ENCODE data around the gene ATP11A. TPM values are rescaled to one million over a fixed set of nuclear protein-coding genes. Genes with fewer than 3 reads are reported as not detected.
A peak's percentile ranks its signal among the peaks of the same experiment; 100 is the strongest.

ATP11A gene
- total and polyA plus RNA-seq, 8 donors = 9.3 to 51.0 (median 30.5) TPM

DNA sequence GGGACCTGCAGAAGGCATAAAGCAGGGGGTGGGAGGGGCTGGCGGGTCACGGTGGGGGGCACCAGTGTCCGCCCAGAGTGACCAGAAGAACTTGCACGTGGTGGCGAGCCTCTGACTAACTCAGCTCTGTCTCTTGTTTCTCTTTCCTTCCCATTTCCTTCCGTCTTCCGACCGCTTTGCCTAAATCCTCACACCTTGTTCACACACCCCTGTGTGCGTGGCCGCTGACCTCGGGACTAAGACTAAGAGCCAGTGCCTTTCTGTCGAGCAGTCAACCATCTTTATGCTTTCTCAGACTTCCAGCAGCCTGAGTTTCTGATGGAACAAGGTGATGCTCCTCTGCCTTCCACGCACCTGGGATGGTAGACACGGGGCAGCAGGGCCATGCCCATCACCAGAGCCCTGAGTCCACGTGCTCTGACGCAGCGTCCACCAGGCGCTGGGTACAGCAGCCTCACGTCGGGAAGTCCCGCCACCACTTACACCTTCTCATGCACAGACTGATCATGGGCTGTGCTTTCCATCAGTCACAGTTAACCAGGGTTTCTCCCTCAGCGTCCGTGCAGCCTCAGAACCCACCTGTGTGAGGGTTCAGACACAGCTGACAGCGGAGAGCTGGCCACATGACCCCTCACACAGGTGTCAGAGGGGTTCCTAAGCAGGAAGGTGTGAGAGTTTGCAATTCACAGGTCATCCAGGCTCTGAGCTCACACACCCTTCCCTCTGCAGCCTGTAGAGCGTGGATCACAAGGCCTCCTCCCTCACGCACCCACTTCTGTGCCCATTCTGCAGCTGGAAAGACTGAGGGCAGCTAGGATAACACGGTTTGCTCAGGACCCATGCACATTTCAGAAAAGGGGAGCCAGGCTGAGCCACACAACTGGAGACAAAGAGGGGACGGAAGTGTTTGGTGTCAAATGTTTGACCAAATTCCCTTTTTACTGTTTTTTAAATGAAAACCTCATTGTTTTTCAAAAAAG, 188.4 kb downstream of the ATP11A start:
- peaks cover 0 to 7% (median 5%) of the 10 kb centered on the region in 3 donors for H3K36me3 ChIP-seq

GRCh38 chr13:112879283-112879833, 189.5 kb downstream of the ATP11A start:
- H3K27ac ChIP-seq = no peak overlapping the region
- H3K9me3 ChIP-seq = no peaks in the 10 kb centered on the region
- H3K4me1 ChIP-seq = no peaks in the 10 kb centered on the region
- 81 to 86% methylated on average over 20 of the region's 20 CpGs for WGBS, 2 donors
- DNase-seq (peak in 2 of 6 donors; percentile 28 to 53), FAIRE-seq (no peak), ATAC-seq (no peak)
- peaks cover 0 to 7% (median 5%) of the 10 kb centered on the region in 3 donors for H3K36me3 ChIP-seq
- TF ChIP-seq, protein P1, sequence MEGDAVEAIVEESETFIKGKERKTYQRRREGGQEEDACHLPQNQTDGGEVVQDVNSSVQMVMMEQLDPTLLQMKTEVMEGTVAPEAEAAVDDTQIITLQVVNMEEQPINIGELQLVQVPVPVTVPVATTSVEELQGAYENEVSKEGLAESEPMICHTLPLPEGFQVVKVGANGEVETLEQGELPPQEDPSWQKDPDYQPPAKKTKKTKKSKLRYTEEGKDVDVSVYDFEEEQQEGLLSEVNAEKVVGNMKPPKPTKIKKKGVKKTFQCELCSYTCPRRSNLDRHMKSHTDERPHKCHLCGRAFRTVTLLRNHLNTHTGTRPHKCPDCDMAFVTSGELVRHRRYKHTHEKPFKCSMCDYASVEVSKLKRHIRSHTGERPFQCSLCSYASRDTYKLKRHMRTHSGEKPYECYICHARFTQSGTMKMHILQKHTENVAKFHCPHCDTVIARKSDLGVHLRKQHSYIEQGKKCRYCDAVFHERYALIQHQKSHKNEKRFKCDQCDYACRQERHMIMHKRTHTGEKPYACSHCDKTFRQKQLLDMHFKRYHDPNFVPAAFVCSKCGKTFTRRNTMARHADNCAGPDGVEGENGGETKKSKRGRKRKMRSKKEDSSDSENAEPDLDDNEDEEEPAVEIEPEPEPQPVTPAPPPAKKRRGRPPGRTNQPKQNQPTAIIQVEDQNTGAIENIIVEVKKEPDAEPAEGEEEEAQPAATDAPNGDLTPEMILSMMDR (IDR thresholded peaks at IDR 0.05) = no peak
- no peaks in the 10 kb centered on the region for H3K27me3 ChIP-seq
- intact Hi-C loops (cut with DNase I) = loop anchor here in 1 of 3 donors (10.0 kb wide), 1 partner anchor 245 kb away; no protein-coding TSS in a partner anchor
- H3K4me3 ChIP-seq = no peak overlapping the region

More for the DNA sequence above, 188.4 kb downstream of the ATP11A start:
- Histone ChIP-seq H3K4me3 (no peak overlapping the region), H3K27me3 (no peaks in the 10 kb centered on the region), H3K9me3 (no peaks in the 10 kb centered on the region), H3K27ac (no peak overlapping the region), H3K4me1 (no peaks in the 10 kb centered on the region)
- ATAC-seq (no peak), DNase-seq (peak in 3 of 6 donors; percentile 7 to 43 (median 22)), FAIRE-seq (no peak)
- 91 to 93% methylated on average over 28 of the region's 28 CpGs for WGBS, 2 donors
- TF ChIP-seq, protein P1 (IDR thresholded peaks at IDR 0.05) = no peak
- intact Hi-C loops (cut with DNase I) = loop anchor here in 1 of 3 donors (10.0 kb wide), 1 partner anchor 243 kb away; no protein-coding TSS in a partner anchor

DNA sequence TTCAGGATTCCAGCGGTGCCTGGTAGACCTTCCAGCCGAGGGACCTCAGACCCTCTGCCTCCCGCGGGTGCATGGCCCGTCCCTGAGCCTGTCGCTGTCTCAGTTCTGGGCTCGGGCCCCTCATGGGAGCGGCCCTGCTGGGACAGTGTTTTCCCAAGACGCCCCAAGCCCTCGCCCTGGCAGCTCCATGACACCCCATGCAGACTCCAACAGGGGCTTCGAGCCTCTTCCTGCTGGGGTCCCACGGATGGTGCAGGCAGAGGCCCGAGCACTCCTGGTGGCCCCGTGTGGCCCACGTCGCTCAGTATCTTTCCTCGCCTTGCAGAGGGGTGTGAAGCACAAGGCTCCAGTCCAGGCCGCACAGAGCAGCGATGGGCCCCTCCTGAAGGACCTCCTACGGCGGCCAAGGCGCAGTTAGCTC, 190.4 kb downstream of the ATP11A start:
- no peaks in the 10 kb centered on the region for H3K9me3 ChIP-seq
- no peak for ATAC-seq
- no peaks in the 10 kb centered on the region for H3K27me3 ChIP-seq
- peak in 2 of 6 donors; percentile 41 to 48 for DNase-seq
- intact Hi-C loops (cut with DNase I) = no loop called here
- no peaks in the 10 kb centered on the region for H3K4me1 ChIP-seq
- no peak overlapping the region for H3K27ac ChIP-seq
- peaks cover 0 to 7% (median 5%) of the 10 kb centered on the region in 3 donors for H3K36me3 ChIP-seq
- no peak for FAIRE-seq
- TF ChIP-seq, protein P1 (IDR thresholded peaks at IDR 0.05) = no peak
- no peak overlapping the region for H3K4me3 ChIP-seq
- WGBS, 2 donors = 92 to 94% methylated on average over 22 of the region's 22 CpGs

DNA sequence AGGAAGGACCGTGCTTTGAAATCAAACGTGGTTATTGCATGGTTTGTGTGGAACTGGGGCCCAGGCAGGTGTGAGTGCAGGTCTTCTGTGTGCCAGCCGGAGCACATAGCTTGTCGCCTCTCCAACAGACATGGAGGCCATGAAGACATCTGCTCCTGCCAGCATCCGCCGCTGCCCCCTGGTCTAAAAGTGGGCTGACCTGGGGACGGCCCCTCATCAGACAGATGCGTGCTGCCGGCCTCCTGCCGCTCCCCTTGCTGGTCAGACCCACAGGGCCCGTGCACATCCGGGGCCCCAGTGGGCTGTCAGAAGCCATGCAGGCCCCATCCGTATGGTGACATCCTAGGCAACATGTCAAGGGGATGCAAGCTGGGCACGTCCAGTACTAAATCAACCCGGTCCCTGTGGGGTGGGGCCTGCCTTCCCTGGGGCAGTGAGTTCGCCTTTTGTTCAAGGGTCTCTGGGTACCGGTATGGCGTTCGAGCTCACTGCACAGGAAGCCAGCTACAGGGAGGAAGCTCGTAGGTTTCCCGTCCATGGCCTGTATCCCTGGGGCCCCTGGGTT, 191.2 kb downstream of the ATP11A start:
- no peak for ATAC-seq
- Histone ChIP-seq H3K27ac (no peak overlapping the region), H3K9me3 (no peaks in the 10 kb centered on the region), H3K4me1 (peaks cover under 1 to 4% (median 2%) of the 10 kb centered on the region in 3 donors), H3K4me3 (no peak overlapping the region), H3K36me3 (peaks cover 0 to 7% (median 5%) of the 10 kb centered on the region in 3 donors), H3K27me3 (no peaks in the 10 kb centered on the region)
- intact Hi-C loops (cut with DNase I) = no loop called here
- peak in 2 of 6 donors; percentile 49 to 67 for DNase-seq
- TF ChIP-seq, protein P1 (IDR thresholded peaks at IDR 0.05) = no peak
- FAIRE-seq = no peak
- WGBS, 2 donors = 90 to 92% methylated on average over 21 of the region's 21 CpGs

All from pancreas (tissue), 10 donors.